Right renal cortex interstitium (tissue), 3 donors: ENCODE results near the gene NBEAL2. TPM values are rescaled to one million over a fixed set of nuclear protein-coding genes. Genes with fewer than 3 reads are reported as not detected.
A peak's percentile ranks its signal among the peaks of the same experiment; 100 is the strongest.
"Not testable (repeated sequence)": the region's sequence is repeated elsewhere in the genome, so short reads cannot be mapped to it uniquely, and the experiment has no call there.

Source experiments
- DNase-seq, 3 donors: peaks; one replicate each; pipeline ENCODE4 v3.0.0-alpha.2; 2013; ENCODE audit warnings: low read depth in 3 of 3, low spot score in 2 of 3
- polyA plus RNA-seq, 3 donors: library from polyadenylated mRNA; unstranded; fragments of 120-200 nt; gene quantifications; one replicate each; pipeline ENCODE4 v1.2.1, GENCODE V29; 2013; ENCODE audit not compliant: insufficient read length in 3 of 3

NBEAL2 gene
- polyA plus RNA-seq, 3 donors = 29.6 to 33.5 (median 30.9) TPM

GRCh38 chr3:47008234-47008796 is 28.8 kb downstream of the NBEAL2 start:
- DNase-seq = no peak

- no peak for DNase-seq
Observed at GRCh38 chr3:47008851-47009224, 29.4 kb downstream of the NBEAL2 start.

GRCh38 chr3:47009225-47010110 is 30.0 kb downstream of the NBEAL2 start:
- DNase-seq = peak; percentile 80 to 84 (median 84)

- no peak for DNase-seq
Observed at GRCh38 chr3:47010111-47010712, 30.7 kb downstream of the NBEAL2 start.

GRCh38 chr3:47010910-47011309 is 31.4 kb downstream of the NBEAL2 start:
- DNase-seq = no peak

GRCh38 chr3:47011371-47011770 is 31.9 kb downstream of the NBEAL2 start:
- DNase-seq = no peak

GRCh38 chr3:47012342-47013230 is 33.1 kb downstream of the NBEAL2 start:
- no peak for DNase-seq

GRCh38 chr3:47013231-47013630 is 33.8 kb downstream of the NBEAL2 start:
- DNase-seq = no peak

GRCh38 chr3:47014036-47014435 is 34.6 kb downstream of the NBEAL2 start:
- DNase-seq = no peak

GRCh38 chr3:47015151-47015550 is 35.7 kb downstream of the NBEAL2 start:
- DNase-seq = no peak

GRCh38 chr3:47016086-47016933 is 36.8 kb downstream of the NBEAL2 start:
- DNase-seq = no peak

- DNase-seq = no peak
Observed at GRCh38 chr3:47016934-47017435, 37.5 kb downstream of the NBEAL2 start.

GRCh38 chr3:47017504-47018268 is 38.2 kb downstream of the NBEAL2 start:
- no peak for DNase-seq

GRCh38 chr3:47018269-47018611 is 38.8 kb downstream of the NBEAL2 start:
- no peak for DNase-seq

GRCh38 chr3:47019201-47019600 is 39.7 kb downstream of the NBEAL2 start:
- DNase-seq = no peak

GRCh38 chr3:47020311-47020710 is 40.8 kb downstream of the NBEAL2 start:
- no peak for DNase-seq

GRCh38 chr3:47022641-47023071 is 43.2 kb downstream of the NBEAL2 start:
- no peak for DNase-seq

- DNase-seq = no peak
Observed at GRCh38 chr3:47024932-47025331, 45.5 kb downstream of the NBEAL2 start.

GRCh38 chr3:47026432-47026831 is 47.0 kb downstream of the NBEAL2 start:
- DNase-seq = not testable (repeated sequence)
